Measurements from ENCODE around the gene NAA20. TPM values are rescaled to one million over a fixed set of nuclear protein-coding genes. Genes with fewer than 3 reads are reported as not detected.
A peak's percentile ranks its signal among the peaks of the same experiment; 100 is the strongest.

The NAA20 gene
- total and polyA plus RNA-seq, 2 of the 4 experiments (the other 2 are of a cell fraction): 35.7 to 58.8 TPM

GRCh38 chr20:19990850-19991249, 26.3 kb upstream of the NAA20 start:
- no peaks in the 10 kb centered on the region for H3K27me3 ChIP-seq (ENCODE audit: control insufficient read depth, insufficient read depth, low read length)
- DNase-seq: no peak
- CTCF ChIA-PET: no interaction called here
- in situ Hi-C loops (cut with MboI; ENCODE audit: low sequenced_read_pairs) (no loop called here), dilution Hi-C loops (cut with HindIII; ENCODE audit: low sequenced_read_pairs, unreplicated experiment) (no loop called here), intact Hi-C loops (cut with micrococcal nuclease) (loop anchor here (5.0 kb wide), 1 partner anchor 104 kb away; no protein-coding TSS in a partner anchor)
- H2BK15ac ChIP-seq (ENCODE audit: low read depth, low read length): no peak overlapping the region
- H3K9ac ChIP-seq (ENCODE audit: low read depth, low read length): no peak overlapping the region
- H3K4me2 ChIP-seq (ENCODE audit: low read depth, low read length): no peak overlapping the region; the same call in 1 of the 2 replicates
- H3K23ac ChIP-seq (ENCODE audit: low read depth, low read length): peak overlapping the region; percentile 10; the same call in 1 of the 2 replicates
- H2BK120ac ChIP-seq (ENCODE audit: low read depth, low read length): no peak overlapping the region; the same call in 1 of the 2 replicates
- H4K20me1 ChIP-seq (ENCODE audit: insufficient read depth, low read length): peaks cover 65% of the 10 kb centered on the region
- H3K18ac ChIP-seq (ENCODE audit: low read depth, low read length): peak overlapping the region; percentile 8; the same call in 1 of the 2 replicates
- no TSS peak for BruUV-seq (replicated peaks)
- TF ChIP-seq MAZ (IDR thresholded peaks at IDR 0.05; ENCODE audit: borderline replicate concordance, low read depth, low read length) (no peak), USF2 (IDR thresholded peaks at IDR 0.05; ENCODE audit: low read depth, low read length) (no peak), CHD1 (IDR thresholded peaks at IDR 0.05; ENCODE audit: low read depth, low read length) (no peak), BHLHE40 (IDR thresholded peaks at IDR 0.05; ENCODE audit: low read depth, low read length) (no peak), CTCF (conservative IDR thresholded peaks at IDR 0.05; ENCODE audit: low read depth, low read length) (no peak), NFE2L2 (IDR thresholded peaks at IDR 0.05; ENCODE audit: low read depth, low read length) (no peak), RFX5 (IDR thresholded peaks at IDR 0.05; ENCODE audit: low read depth, low read length) (no peak), MXI1 (IDR thresholded peaks at IDR 0.05; ENCODE audit: borderline replicate concordance, low read depth, low read length) (no peak), FOS (IDR thresholded peaks at IDR 0.05; ENCODE audit: low read depth, low read length) (no peak)
- no peak overlapping the region for H2AK9ac ChIP-seq (replicated peaks; ENCODE audit: low read depth, low read length, poor library complexity)
- peaks cover 14 to 65% of the 10 kb centered on the region in 2 experiments; a peak in 3 of 4 replicates for H3K79me1 ChIP-seq (ENCODE audit: low read depth in 1 of 2, low read length in 2 of 2)
- no peak overlapping the region for H3K4me3 ChIP-seq (ENCODE audit: insufficient read depth, low read depth, low read length)
- WGBS, 2 experiments (ENCODE audit: extremely low coverage in 2 of 2, insufficient read length in 1 of 2): 100% methylated on average over 2 of the region's 5 CpGs; no CpG with 5 or more reads in 1 of the 2 experiments
- peak overlapping the region; percentile 8; the same call in 1 of the 2 replicates for H3K27ac ChIP-seq (ENCODE audit: insufficient read depth, low read length)
- peaks cover 15% of the 10 kb centered on the region; the same call in 1 of the 2 replicates for H3K9me1 ChIP-seq (ENCODE audit: insufficient read depth, low read length)
- peaks cover 33% of the 10 kb centered on the region for H3K4me1 ChIP-seq (ENCODE audit: control insufficient read depth, insufficient read depth, low read length)
- H3K36me3 ChIP-seq (ENCODE audit: control insufficient read depth, insufficient read depth, low read length): peaks cover 20% of the 10 kb centered on the region
- peak overlapping the region; percentile 37; the same call in 1 of the 2 replicates for H3K4ac ChIP-seq (ENCODE audit: low read depth, low read length)
- peak overlapping the region in 1 of 2 experiments; percentile 56; a peak in 1 of 4 replicates for H4K8ac ChIP-seq (ENCODE audit: low read depth in 2 of 2, low read length in 2 of 2)
- no peaks in the 10 kb centered on the region for H3K9me3 ChIP-seq (ENCODE audit: control insufficient read depth, insufficient read depth, low read length)
- 0 out of 2 replicates have a peak overlapping the region, but pooled peaks have one; percentile 13 for H3K14ac ChIP-seq (replicated peaks; ENCODE audit: low read depth, low read length)
- H2AFZ ChIP-seq (replicated peaks; ENCODE audit: low read length, poor library complexity): no peak overlapping the region
- no peak overlapping the region for H4K91ac ChIP-seq (ENCODE audit: insufficient read depth, low read depth, low read length)
- H4K5ac ChIP-seq (ENCODE audit: low read depth, low read length): no peak overlapping the region
- no peak overlapping the region for H2AK5ac ChIP-seq (ENCODE audit: low read depth, low read length)
- POLR2A ChIA-PET (ENCODE audit: unreplicated experiment): interaction anchor here (1.2 kb wide), 1 partner anchor 13 kb away, joined by 6 read pairs; no protein-coding TSS in a partner anchor
- 0 out of 2 replicates have a peak overlapping the region, but pooled peaks have one; percentile 41 for H2BK20ac ChIP-seq (ENCODE audit: low read depth, low read length)
- no peak for ATAC-seq (ENCODE audit: low read depth)
- H3K56ac ChIP-seq (ENCODE audit: extremely low read depth, insufficient read depth, low read length): no peak overlapping the region
- H2BK5ac ChIP-seq (ENCODE audit: low read depth, low read length, poor library complexity, severe bottlenecking): peak overlapping the region; percentile 100
